A549 (cell line): ENCODE data around the gene DBR1.

Experiments
- EP300 ChIP-seq, 2 experiments: fragments of >200 bp; sonication (Bioruptor Twin); formaldehyde crosslinking; IDR thresholded peaks; 2 replicates in 1 of 2; 3 replicates in 1 of 2; pipeline ENCODE4 v1.6.1; 2016 to 2017
- JUN ChIP-seq, 2 experiments: fragments of >200 bp; sonication (Bioruptor Twin); formaldehyde crosslinking; IDR thresholded peaks; 2 replicates in 1 of 2; 3 replicates in 1 of 2; pipeline ENCODE4 v1.6.1; 2016 to 2017
- NR3C1 ChIP-seq: fragments of >200 bp; sonication (Bioruptor Twin); formaldehyde crosslinking; IDR thresholded peaks from 3 replicates; pipeline ENCODE4 v1.6.1; 2017
- POLR2A ChIP-seq: IDR thresholded peaks from 2 replicates; pipeline ENCODE4 v1.6.1; 2012; ENCODE audit warnings: mild to moderate bottlenecking, low read length
- SREBF2 ChIP-seq: fragments of 450-650 bp; IDR thresholded peaks from 2 replicates; pipeline ENCODE4 v1.6.1; 2014; ENCODE audit warnings: mild to moderate bottlenecking, moderate library complexity
- TF ChIP-seq, protein P1 (sequence below): fragments of >200 bp; sonication (Bioruptor Twin); formaldehyde crosslinking; IDR thresholded peaks from 3 replicates; pipeline ENCODE4 v1.5.1; 2016
- TF ChIP-seq, protein P2 (sequence below): IDR thresholded peaks from 2 replicates; pipeline ENCODE4 v1.6.1; 2012
- TF ChIP-seq, protein P3 (sequence below): fragments of 250-450 bp; sonication (Bioruptor Pico); IDR thresholded peaks from 2 replicates; pipeline ENCODE4 v1.5.0; 2021; ENCODE audit warnings: mild to moderate bottlenecking, moderate library complexity, borderline replicate concordance

DNA sequence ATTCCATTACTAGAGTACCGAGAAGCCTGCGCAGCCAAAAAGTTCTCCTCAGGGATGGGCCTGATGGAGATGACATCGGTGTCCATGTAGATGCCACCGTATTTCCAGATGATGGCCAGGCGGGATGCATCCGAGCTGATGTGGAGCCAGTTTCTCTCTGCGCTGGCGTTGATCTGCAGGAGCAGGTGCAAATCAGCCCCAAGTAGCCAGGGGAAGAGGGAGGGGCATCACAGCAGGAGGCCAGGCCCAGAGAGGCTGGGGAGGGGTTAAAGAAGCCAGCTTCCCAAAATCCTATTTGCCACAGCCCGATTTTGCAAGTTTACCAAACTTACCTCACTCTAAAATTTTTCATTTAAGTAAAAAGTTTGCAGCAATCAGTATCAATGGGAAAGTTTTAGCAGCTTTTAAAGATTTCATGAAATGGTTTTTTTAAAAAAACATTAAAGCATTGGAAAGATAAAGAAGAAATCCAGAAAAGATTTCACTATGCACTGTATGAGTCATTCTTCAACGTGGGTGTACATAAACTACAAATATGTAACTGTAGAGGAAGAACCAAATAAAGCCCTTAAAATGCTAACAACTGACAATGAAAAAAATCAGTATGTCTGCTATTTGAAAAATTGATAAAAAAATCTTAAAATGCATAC lies 49.9 kb downstream of the DBR1 start:
- TF ChIP-seq JUN (IDR thresholded peaks at IDR 0.05): no peak
- TF ChIP-seq, protein P1, sequence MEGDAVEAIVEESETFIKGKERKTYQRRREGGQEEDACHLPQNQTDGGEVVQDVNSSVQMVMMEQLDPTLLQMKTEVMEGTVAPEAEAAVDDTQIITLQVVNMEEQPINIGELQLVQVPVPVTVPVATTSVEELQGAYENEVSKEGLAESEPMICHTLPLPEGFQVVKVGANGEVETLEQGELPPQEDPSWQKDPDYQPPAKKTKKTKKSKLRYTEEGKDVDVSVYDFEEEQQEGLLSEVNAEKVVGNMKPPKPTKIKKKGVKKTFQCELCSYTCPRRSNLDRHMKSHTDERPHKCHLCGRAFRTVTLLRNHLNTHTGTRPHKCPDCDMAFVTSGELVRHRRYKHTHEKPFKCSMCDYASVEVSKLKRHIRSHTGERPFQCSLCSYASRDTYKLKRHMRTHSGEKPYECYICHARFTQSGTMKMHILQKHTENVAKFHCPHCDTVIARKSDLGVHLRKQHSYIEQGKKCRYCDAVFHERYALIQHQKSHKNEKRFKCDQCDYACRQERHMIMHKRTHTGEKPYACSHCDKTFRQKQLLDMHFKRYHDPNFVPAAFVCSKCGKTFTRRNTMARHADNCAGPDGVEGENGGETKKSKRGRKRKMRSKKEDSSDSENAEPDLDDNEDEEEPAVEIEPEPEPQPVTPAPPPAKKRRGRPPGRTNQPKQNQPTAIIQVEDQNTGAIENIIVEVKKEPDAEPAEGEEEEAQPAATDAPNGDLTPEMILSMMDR: no peak
- TF ChIP-seq, protein P2, sequence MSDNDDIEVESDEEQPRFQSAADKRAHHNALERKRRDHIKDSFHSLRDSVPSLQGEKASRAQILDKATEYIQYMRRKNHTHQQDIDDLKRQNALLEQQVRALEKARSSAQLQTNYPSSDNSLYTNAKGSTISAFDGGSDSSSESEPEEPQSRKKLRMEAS: no peak
- TF ChIP-seq EP300 (IDR thresholded peaks at IDR 0.05): no peak
- TF ChIP-seq POLR2A: no peak
- no peak for TF ChIP-seq NR3C1
- TF ChIP-seq, protein P3, sequence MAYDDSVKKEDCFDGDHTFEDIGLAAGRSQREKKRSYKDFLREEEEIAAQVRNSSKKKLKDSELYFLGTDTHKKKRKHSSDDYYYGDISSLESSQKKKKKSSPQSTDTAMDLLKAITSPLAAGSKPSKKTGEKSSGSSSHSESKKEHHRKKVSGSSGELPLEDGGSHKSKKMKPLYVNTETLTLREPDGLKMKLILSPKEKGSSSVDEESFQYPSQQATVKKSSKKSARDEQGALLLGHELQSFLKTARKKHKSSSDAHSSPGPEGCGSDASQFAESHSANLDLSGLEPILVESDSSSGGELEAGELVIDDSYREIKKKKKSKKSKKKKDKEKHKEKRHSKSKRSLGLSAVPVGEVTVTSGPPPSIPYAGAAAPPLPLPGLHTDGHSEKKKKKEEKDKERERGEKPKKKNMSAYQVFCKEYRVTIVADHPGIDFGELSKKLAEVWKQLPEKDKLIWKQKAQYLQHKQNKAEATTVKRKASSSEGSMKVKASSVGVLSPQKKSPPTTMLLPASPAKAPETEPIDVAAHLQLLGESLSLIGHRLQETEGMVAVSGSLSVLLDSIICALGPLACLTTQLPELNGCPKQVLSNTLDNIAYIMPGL (CRISPR knock-in tag): no peak
- TF ChIP-seq SREBF2: no peak
